CD14-positive monocyte (primary cell): Measurements from ENCODE around the gene CHMP1A. TPM values are rescaled to one million over a fixed set of nuclear protein-coding genes. Genes with fewer than 3 reads are reported as not detected.

ENCODE experiments used
- DNase-seq, 3 donors: peaks; one replicate each; pipeline ENCODE4 v3.0.0-alpha.2; 2011 to 2022
- H2AFZ ChIP-seq: 2 replicates; pipeline ENCODE4 v1.6.0; 2012; ENCODE audit warnings: mild to moderate bottlenecking, low read depth, low read length, inconsistent platforms; ENCODE audit not compliant: insufficient read depth, poor library complexity, severe bottlenecking
- H3K27ac ChIP-seq, 2 donors: 1 replicate in 1 of 2; 2 replicates in 1 of 2; pipeline ENCODE4 v1.5.1; 2012 to 2013; ENCODE audit warnings: low read length in 2 of 2, control low read depth in 1 of 2, inconsistent platforms in 1 of 2, low read depth in 1 of 2, mild to moderate bottlenecking in 1 of 2
- H3K27me3 ChIP-seq, 2 donors: one replicate each; pipeline versions ENCODE4 v1.6.0 to v1.6.1; 2011 to 2013; ENCODE audit warnings: low read length in 2 of 2; ENCODE audit not compliant: control insufficient read depth in 2 of 2, insufficient read depth in 2 of 2
- H3K36me3 ChIP-seq, 2 donors: replicated peaks in 1 of 2; 1 replicate in 1 of 2; 2 replicates in 1 of 2; pipeline versions ENCODE4 v1.5.1 to v1.6.1; 2012 to 2013; ENCODE audit warnings: low read length in 2 of 2, control low read depth in 1 of 2, inconsistent platforms in 1 of 2, mild to moderate bottlenecking in 1 of 2; ENCODE audit not compliant: insufficient read depth in 2 of 2, control insufficient read depth in 1 of 2
- H3K4me1 ChIP-seq, 2 donors: 1 replicate in 1 of 2; 2 replicates in 1 of 2; pipeline versions ENCODE4 v1.5.1 to v1.6.1; 2012 to 2013; ENCODE audit warnings: low read length in 2 of 2, control low read depth in 1 of 2, inconsistent platforms in 1 of 2, mild to moderate bottlenecking in 1 of 2, moderate library complexity in 1 of 2; ENCODE audit not compliant: insufficient read depth in 2 of 2, control insufficient read depth in 1 of 2
- H3K4me2 ChIP-seq: replicated peaks from 2 replicates; pipeline ENCODE3; 2012; ENCODE audit warnings: low read length, moderate library complexity, mild to moderate bottlenecking; ENCODE audit not compliant: poor library complexity, severe bottlenecking; ENCODE audit errors: extremely low read depth
- H3K4me3 ChIP-seq, 3 experiments: fragments of 200-600 bp in 1 of 3; sonication (generic) in 1 of 3; replicated peaks in 1 of 3; 1 replicate in 2 of 3; 2 replicates in 1 of 3; pipeline ENCODE4 v1.5.1; 2011 to 2013; ENCODE audit warnings: low read length in 3 of 3, mild to moderate bottlenecking in 3 of 3, control low read depth in 2 of 3, low read depth in 2 of 3, inconsistent platforms in 1 of 3, moderate library complexity in 1 of 3
- H3K79me2 ChIP-seq: 2 replicates; pipeline ENCODE4 v1.6.0; 2012; ENCODE audit warnings: mild to moderate bottlenecking, control low read depth, inconsistent platforms, low read length, moderate library complexity; ENCODE audit not compliant: insufficient read depth
- H3K9ac ChIP-seq: 2 replicates; pipeline ENCODE4 v1.6.0; 2017; ENCODE audit warnings: low read length, mild to moderate bottlenecking; ENCODE audit not compliant: insufficient read depth, poor library complexity, severe bottlenecking
- H3K9me3 ChIP-seq, 2 donors: replicated peaks in 1 of 2; 1 replicate in 1 of 2; 2 replicates in 1 of 2; pipeline versions ENCODE4 v1.5.1 to v1.6.1; 2012 to 2013; ENCODE audit warnings: low read length in 2 of 2, control low read depth in 1 of 2; ENCODE audit not compliant: control insufficient read depth in 1 of 2, insufficient read depth in 1 of 2
- H4K20me1 ChIP-seq: 2 replicates; pipeline ENCODE4 v1.6.0; 2012; ENCODE audit warnings: mild to moderate bottlenecking, low read length, control low read depth, moderate library complexity; ENCODE audit not compliant: insufficient read depth
- H3K27ac Mint-ChIP-seq, 7 donors: one replicate each; pipeline ENCODE4 v1.8.0; 2020; ENCODE audit warnings: mild to moderate bottlenecking in 7 of 7, mixed read lengths in 7 of 7, moderate library complexity in 6 of 7, inconsistent platforms in 2 of 7
- H3K27me3 Mint-ChIP-seq, 3 donors: one replicate each; pipeline ENCODE4 v1.8.0; 2021 to 2022; ENCODE audit warnings: low read depth in 3 of 3, mild to moderate bottlenecking in 3 of 3, mixed read lengths in 3 of 3, moderate library complexity in 3 of 3, inconsistent platforms in 1 of 3
- H3K36me3 Mint-ChIP-seq, 2 donors: one replicate each; pipeline ENCODE4 v1.8.0; 2020; ENCODE audit warnings: mixed read lengths in 2 of 2, inconsistent platforms in 1 of 2, mild to moderate bottlenecking in 1 of 2
- H3K4me1 Mint-ChIP-seq: one replicate; pipeline ENCODE4 v1.8.0; 2020; ENCODE audit warnings: mild to moderate bottlenecking, mixed read lengths
- H3K4me3 Mint-ChIP-seq, 2 donors: one replicate each; pipeline ENCODE4 v1.8.0; 2020; ENCODE audit warnings: mild to moderate bottlenecking in 2 of 2, mixed read lengths in 2 of 2, moderate library complexity in 1 of 2
- H3K9me3 Mint-ChIP-seq, 7 donors: one replicate each; pipeline ENCODE4 v1.8.0; 2020 to 2022; ENCODE audit warnings: mixed read lengths in 7 of 7, mild to moderate bottlenecking in 6 of 7, moderate library complexity in 6 of 7, inconsistent platforms in 2 of 7
- WGBS: methylation state at CpG from one replicate; pipeline ENCODE4 v1.1.5; 2013; ENCODE audit warnings: missing lambda C conversion rate; ENCODE audit not compliant: insufficient coverage; 5-methylcytosine and 5-hydroxymethylcytosine counted together
- intact Hi-C, 2 donors: fragments of 100-400 bp; cut with micrococcal nuclease; formaldehyde crosslinking; loops; one replicate each; pipeline versions ENCODE4 v1.15.0 to v1.15.1; 2023
- polyA plus RNA-seq, 3 donors: library from polyadenylated mRNA; depleted of rRNA in 1 of 3; unstranded in 2 of 3; stranded (reverse) in 1 of 3; fragments of 300-500 nt in 2 of 3; fragments of >200 nt in 1 of 3; fragmentation: Illumina TruSeq in 2 of 3; gene quantifications; 1 replicate in 2 of 3; 2 replicates in 1 of 3; pipeline ENCODE4 v1.2.3, GENCODE V29; 2012 to 2021
- TF ChIP-seq, protein P1 (sequence below): fragments of 200-600 bp; IDR thresholded peaks from one replicate; pipeline ENCODE4 v1.8.0; 2022; ENCODE audit warnings: antibody characterized with exemption, mild to moderate bottlenecking

Gene CHMP1A
- polyA plus RNA-seq, 3 donors, result 57.3 to 85.7 (median 76.6) TPM

DNA sequence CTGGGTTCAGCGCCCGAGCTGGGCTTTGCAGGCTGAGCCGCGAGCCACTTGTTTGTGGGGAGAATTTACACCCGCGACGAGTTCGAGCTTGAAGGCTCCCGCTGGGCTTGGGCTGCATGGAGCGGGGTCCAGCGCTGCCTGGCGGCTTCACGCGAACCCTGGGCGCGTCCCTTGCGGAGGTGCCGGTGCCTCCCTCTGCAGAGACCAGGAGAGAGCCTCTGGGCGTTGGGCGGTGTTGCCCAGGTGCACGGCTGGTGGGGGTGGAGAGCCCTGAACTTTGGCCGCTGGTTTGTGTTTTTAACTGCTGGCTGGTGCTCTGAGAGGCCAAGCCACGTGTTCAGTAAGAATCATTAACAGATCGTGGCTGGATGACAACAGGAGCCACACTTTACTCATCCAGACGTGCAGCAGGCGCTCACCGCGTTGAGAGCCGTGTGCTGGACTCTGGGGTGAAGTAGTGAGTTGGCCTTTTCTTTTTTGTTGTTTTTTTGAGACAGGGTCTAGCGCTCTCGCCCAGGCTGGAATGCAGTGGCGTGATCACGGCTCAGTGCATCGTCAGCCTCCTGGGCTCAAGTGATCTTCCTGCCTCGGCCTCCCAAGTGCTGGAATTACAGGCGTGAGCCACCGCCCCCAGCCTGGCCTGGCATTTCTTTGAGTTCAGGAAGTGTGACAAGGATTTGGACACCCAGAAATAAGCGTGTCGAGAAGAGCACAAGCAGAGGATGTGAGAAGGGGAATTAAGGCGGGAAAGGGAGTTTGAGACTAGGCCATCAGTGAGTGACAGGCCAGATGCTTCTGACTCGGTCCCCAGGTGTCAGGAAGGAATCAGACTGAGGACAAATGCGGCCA is 29.8 kb upstream of the CHMP1A start:
- peak overlapping the region in 5 of 7 donors; percentile 21 to 85 (median 45) for H3K27ac Mint-ChIP-seq
- Histone ChIP-seq H3K79me2 (peaks cover 25% of the 10 kb centered on the region), H3K4me1 (peaks cover 10 to 17% of the 10 kb centered on the region in 2 donors), H2AFZ (peak overlapping the region; percentile 94), H4K20me1 (no peaks in the 10 kb centered on the region), H3K9ac (peak overlapping the region; percentile 72), H3K9me3 (peaks cover 0 to 17% of the 10 kb centered on the region in 2 donors), H3K27me3 (no peaks in the 10 kb centered on the region), H3K4me3 (peak overlapping the region; percentile 78 to 97 (median 89)), H3K4me2 (peak overlapping the region; percentile 99), H3K36me3 (peaks cover 22 to 34% of the 10 kb centered on the region in 2 donors), H3K27ac (peak overlapping the region in 1 of 2 donors; percentile 44)
- H3K4me1 Mint-ChIP-seq, result peaks cover 9% of the 10 kb centered on the region
- peaks cover 8 to 23% (median 13%) of the 10 kb centered on the region in 7 donors for H3K9me3 Mint-ChIP-seq
- no peak for DNase-seq
- peaks cover 18 to 32% of the 10 kb centered on the region in 2 donors for H3K36me3 Mint-ChIP-seq
- intact Hi-C loops, result no loop called here
- peak overlapping the region; percentile 89 to 92 for H3K4me3 Mint-ChIP-seq
- peaks cover 0 to 2% (median 0%) of the 10 kb centered on the region in 3 donors for H3K27me3 Mint-ChIP-seq
- TF ChIP-seq, protein P1, sequence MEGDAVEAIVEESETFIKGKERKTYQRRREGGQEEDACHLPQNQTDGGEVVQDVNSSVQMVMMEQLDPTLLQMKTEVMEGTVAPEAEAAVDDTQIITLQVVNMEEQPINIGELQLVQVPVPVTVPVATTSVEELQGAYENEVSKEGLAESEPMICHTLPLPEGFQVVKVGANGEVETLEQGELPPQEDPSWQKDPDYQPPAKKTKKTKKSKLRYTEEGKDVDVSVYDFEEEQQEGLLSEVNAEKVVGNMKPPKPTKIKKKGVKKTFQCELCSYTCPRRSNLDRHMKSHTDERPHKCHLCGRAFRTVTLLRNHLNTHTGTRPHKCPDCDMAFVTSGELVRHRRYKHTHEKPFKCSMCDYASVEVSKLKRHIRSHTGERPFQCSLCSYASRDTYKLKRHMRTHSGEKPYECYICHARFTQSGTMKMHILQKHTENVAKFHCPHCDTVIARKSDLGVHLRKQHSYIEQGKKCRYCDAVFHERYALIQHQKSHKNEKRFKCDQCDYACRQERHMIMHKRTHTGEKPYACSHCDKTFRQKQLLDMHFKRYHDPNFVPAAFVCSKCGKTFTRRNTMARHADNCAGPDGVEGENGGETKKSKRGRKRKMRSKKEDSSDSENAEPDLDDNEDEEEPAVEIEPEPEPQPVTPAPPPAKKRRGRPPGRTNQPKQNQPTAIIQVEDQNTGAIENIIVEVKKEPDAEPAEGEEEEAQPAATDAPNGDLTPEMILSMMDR, result no peak
- WGBS, result 24% methylated on average over 39 of the region's 42 CpGs

DNA sequence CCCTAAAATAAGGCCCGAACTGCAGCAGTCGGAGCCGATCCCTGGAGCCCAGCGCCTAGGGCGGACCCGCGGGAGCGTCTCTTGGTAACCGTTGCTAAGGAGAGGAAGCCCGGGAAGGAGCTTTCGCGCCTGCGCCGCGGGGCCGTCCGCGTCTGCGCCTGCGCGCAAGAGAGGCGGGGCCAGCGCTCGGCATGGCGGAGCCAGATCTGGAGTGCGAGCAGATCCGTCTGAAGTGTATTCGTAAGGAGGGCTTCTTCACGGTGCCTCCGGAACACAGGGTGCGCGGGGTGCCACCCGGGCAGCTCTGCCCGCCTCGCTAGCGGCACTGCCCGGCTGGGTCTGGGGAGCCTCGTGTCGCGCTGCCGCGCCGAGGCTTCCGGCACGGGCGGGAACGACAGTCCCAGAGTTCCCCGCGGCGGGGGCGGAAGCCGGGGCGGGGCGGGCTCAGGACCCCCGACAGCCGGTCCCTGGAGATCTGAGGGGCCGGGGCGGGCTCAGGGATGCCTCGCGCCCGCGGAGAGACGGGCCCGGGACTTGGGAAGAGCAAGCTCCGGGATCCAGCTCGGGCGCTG is 29.1 kb upstream of the CHMP1A start, which contains the start of gene CDK10:
Gene CDK10, plus strand, starts transcription at position 170 of the 572 bp plus-strand sequence. Its CDS starts 22 bp downstream, at position 192.
- no peaks in the 10 kb centered on the region for H3K27me3 ChIP-seq
- peak within 1 kb of the TSS; percentile 99 for H3K4me2 ChIP-seq
- Mint-ChIP-seq H3K9me3 (peaks cover 10 to 25% (median 15%) of the 10 kb centered on the region in 7 donors), H3K27me3 (peaks cover 0 to 2% (median 0%) of the 10 kb centered on the region in 3 donors), H3K4me1 (peaks cover 9% of the 10 kb centered on the region), H3K27ac (peak within 1 kb of the TSS; percentile 64 to 89 (median 76)), H3K36me3 (peaks cover 16 to 25% of the 10 kb centered on the region in 2 donors), H3K4me3 (peak within 1 kb of the TSS; percentile 89 to 92)
- peak within 1 kb of the TSS; percentile 94 for H2AFZ ChIP-seq
- peaks cover 10 to 17% of the 10 kb centered on the region in 2 donors for H3K4me1 ChIP-seq
- H4K20me1 ChIP-seq, result no peaks in the 10 kb centered on the region
- WGBS, result under 1% methylated on average over 67 of the region's 67 CpGs
- peaks cover 0 to 17% of the 10 kb centered on the region in 2 donors for H3K9me3 ChIP-seq
- peaks cover 15 to 27% of the 10 kb centered on the region in 2 donors for H3K36me3 ChIP-seq
- DNase-seq, result peak; percentile 82 to 88 (median 82)
- peaks cover 25% of the 10 kb centered on the region for H3K79me2 ChIP-seq
- peak within 1 kb of the TSS; percentile 78 to 97 (median 89) for H3K4me3 ChIP-seq
- H3K9ac ChIP-seq, result peak within 1 kb of the TSS; percentile 72
- TF ChIP-seq, protein P1, result no peak
- H3K27ac ChIP-seq, result peak within 1 kb of the TSS in 1 of 2 donors; percentile 44
- intact Hi-C loops, result no loop called here
